PC-3 (cell line): ENCODE results near the gene NR2E1. TPM values are rescaled to one million over a fixed set of nuclear protein-coding genes. Genes with fewer than 3 reads are reported as not detected.

Experiments
- ATAC-seq: fragments of 200-7000 bp; cut with Tn5 transposase; 2 replicates; pipeline ENCODE4 v1.9.1; 2020; ENCODE audit warnings: mild to moderate bottlenecking, moderate library complexity
- BruUV-seq: library from RNA; stranded (reverse); fragments of 400-500 nt; replicated peaks from 2 replicates; lab custom pipeline; 2021; lab: Mats Ljungman, UMichigan
- CTCF ChIA-PET: fragments of 300-600 bp; sonication (Branson Sonifier 250); formaldehyde crosslinking; loops from one replicate; lab custom pipeline; 2022; ENCODE audit warnings: antibody characterized with exemption; lab: Charles Lee
- POLR2A ChIA-PET: fragments of 300-600 bp; sonication (Branson Sonifier 250); formaldehyde crosslinking; loops from one replicate; lab custom pipeline; 2022; ENCODE audit warnings: antibody characterized with exemption; ENCODE audit not compliant: unreplicated experiment; lab: Charles Lee
- DNase-seq: peaks from one replicate; pipeline ENCODE4 v3.0.0-alpha.2; 2015
- H2AFZ ChIP-seq: fragments of 300-600 bp; sonication (generic); 2 replicates; pipeline ENCODE4 v1.6.0; 2016; ENCODE audit warnings: antibody characterized with exemption, low read length
- H3F3A ChIP-seq: fragments of 300-600 bp; sonication (generic); one replicate; pipeline ENCODE4 v1.6.0; 2017; ENCODE audit warnings: antibody characterized with exemption, low read length, control low read depth, mild to moderate bottlenecking; ENCODE audit not compliant: unreplicated experiment
- H3K27ac ChIP-seq: fragments of 300-600 bp; sonication (generic); 2 replicates; pipeline ENCODE4 v1.5.1; 2016; ENCODE audit warnings: mild to moderate bottlenecking, low read length
- H3K27me3 ChIP-seq: fragments of 300-600 bp; sonication (generic); 2 replicates; pipeline ENCODE4 v1.6.1; 2016; ENCODE audit warnings: low read length, mixed read lengths
- H3K36me3 ChIP-seq: fragments of 300-600 bp; sonication (generic); 2 replicates; pipeline ENCODE4 v1.6.1; 2016; ENCODE audit warnings: low read depth, mixed run types, low read length, mixed read lengths
- H3K4me1 ChIP-seq: fragments of 300-600 bp; sonication (generic); 2 replicates; pipeline ENCODE4 v1.5.1; 2016; ENCODE audit warnings: low read length; ENCODE audit not compliant: insufficient read depth
- H3K4me2 ChIP-seq: fragments of 300-600 bp; sonication (generic); 2 replicates; pipeline ENCODE4 v1.6.0; 2016; ENCODE audit warnings: low read length
- H3K4me3 ChIP-seq: fragments of 300-600 bp; sonication (generic); 2 replicates; pipeline ENCODE4 v1.5.1; 2016; ENCODE audit warnings: mild to moderate bottlenecking, low read length, mixed read lengths
- H3K79me2 ChIP-seq: fragments of 300-600 bp; sonication (generic); 2 replicates; pipeline ENCODE4 v1.6.1; 2017; ENCODE audit warnings: low read length, mixed read lengths
- H3K9ac ChIP-seq: fragments of 300-600 bp; sonication (generic); 2 replicates; pipeline ENCODE4 v1.6.0; 2016; ENCODE audit warnings: mild to moderate bottlenecking, low read length
- H3K9me2 ChIP-seq: fragments of 300-600 bp; sonication (generic); replicated peaks from 2 replicates; pipeline ENCODE4 v1.6.1; 2016; ENCODE audit warnings: mixed run types, low read length, mixed read lengths
- H3K9me3 ChIP-seq: fragments of 300-600 bp; sonication (generic); 2 replicates; pipeline ENCODE4 v1.6.1; 2016; ENCODE audit warnings: low read length, mixed read lengths
- H4K20me1 ChIP-seq: fragments of 300-600 bp; sonication (generic); 2 replicates; pipeline ENCODE4 v1.6.1; 2016; ENCODE audit warnings: low read length, mixed read lengths
- EZH2 ChIP-seq: fragments of 300-600 bp; sonication (generic); IDR thresholded peaks from one replicate; pipeline ENCODE4 v1.6.1; 2017; ENCODE audit warnings: antibody characterized with exemption, mild to moderate bottlenecking, low read length; ENCODE audit not compliant: unreplicated experiment
- EZH2phosphoT487 ChIP-seq: fragments of 300-600 bp; sonication (generic); IDR thresholded peaks from 2 replicates; pipeline ENCODE4 v1.6.1; 2018; ENCODE audit warnings: mild to moderate bottlenecking, antibody characterized with exemption, low read length, borderline replicate concordance
- intact Hi-C: fragments of 100-400 bp; cut with micrococcal nuclease; formaldehyde crosslinking; loops from 2 replicates; pipeline ENCODE4 v1.9.0; 2023
- total RNA-seq: library from RNA; depleted of rRNA; stranded (reverse); fragments of >200 nt; gene quantifications from 2 replicates; pipeline ENCODE4 v1.2.3, GENCODE V29; 2014
- TF ChIP-seq, protein P1 (sequence below): fragments of 300-600 bp; sonication (generic); conservative IDR thresholded peaks from 2 replicates; pipeline ENCODE4 v1.5.1; 2017; ENCODE audit warnings: antibody characterized with exemption, low read depth, mild to moderate bottlenecking, low read length

NR2E1 gene
- total RNA-seq, 1 experiment from 2014 or later: 0.07 TPM

- Histone ChIP-seq H3K9me3 (no peaks in the 10 kb centered on the region), H3K27me3 (no peaks in the 10 kb centered on the region), H3F3A (no peaks in the 10 kb centered on the region), H3K4me1 (no peaks in the 10 kb centered on the region), H3K9me2 (no peaks in the 10 kb centered on the region), H4K20me1 (no peaks in the 10 kb centered on the region), H3K9ac (no peak overlapping the region), H3K79me2 (peaks cover 7% of the 10 kb centered on the region; the same call in 1 of the 2 replicates), H3K36me3 (peaks cover 8% of the 10 kb centered on the region), H3K27ac (no peak overlapping the region), H2AFZ (no peak overlapping the region), H3K4me3 (no peak overlapping the region), H3K4me2 (no peak overlapping the region)
- DNase-seq (no peak), ATAC-seq (no peak)
- no TSS peak for BruUV-seq
- CTCF ChIA-PET: no interaction called here
- POLR2A ChIA-PET: no interaction called here
- intact Hi-C loops: loop anchor here (10.0 kb wide), 1 partner anchor 107 kb away; no protein-coding TSS in a partner anchor
- TF ChIP-seq, protein P1, sequence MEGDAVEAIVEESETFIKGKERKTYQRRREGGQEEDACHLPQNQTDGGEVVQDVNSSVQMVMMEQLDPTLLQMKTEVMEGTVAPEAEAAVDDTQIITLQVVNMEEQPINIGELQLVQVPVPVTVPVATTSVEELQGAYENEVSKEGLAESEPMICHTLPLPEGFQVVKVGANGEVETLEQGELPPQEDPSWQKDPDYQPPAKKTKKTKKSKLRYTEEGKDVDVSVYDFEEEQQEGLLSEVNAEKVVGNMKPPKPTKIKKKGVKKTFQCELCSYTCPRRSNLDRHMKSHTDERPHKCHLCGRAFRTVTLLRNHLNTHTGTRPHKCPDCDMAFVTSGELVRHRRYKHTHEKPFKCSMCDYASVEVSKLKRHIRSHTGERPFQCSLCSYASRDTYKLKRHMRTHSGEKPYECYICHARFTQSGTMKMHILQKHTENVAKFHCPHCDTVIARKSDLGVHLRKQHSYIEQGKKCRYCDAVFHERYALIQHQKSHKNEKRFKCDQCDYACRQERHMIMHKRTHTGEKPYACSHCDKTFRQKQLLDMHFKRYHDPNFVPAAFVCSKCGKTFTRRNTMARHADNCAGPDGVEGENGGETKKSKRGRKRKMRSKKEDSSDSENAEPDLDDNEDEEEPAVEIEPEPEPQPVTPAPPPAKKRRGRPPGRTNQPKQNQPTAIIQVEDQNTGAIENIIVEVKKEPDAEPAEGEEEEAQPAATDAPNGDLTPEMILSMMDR: no peak
- TF ChIP-seq EZH2: no peak
- no peak for TF ChIP-seq EZH2phosphoT487
Measured at GRCh38 chr6:108222064-108222463, 56.2 kb downstream of the NR2E1 start.

DNA sequence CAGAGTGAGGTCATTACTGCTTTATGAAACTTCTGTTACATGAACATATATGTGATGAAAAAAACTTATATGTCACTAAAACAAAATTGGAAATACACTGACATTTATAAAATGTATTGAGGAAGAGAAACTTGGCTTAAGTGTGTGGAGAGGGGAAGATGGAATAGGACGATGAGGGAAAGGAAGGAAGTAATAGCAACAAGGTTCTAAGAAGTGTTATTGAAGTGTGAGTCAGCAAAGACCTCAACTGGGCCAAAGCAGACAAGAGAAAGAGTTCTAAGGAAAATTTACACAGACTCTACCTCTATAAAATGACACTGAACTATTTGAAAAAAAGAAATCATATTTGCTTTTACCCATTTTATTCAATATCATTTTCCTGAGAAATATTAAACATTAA lies 56.7 kb downstream of the NR2E1 start:
- peaks cover 7% of the 10 kb centered on the region; the same call in 1 of the 2 replicates for H3K79me2 ChIP-seq
- H3K4me1 ChIP-seq: no peaks in the 10 kb centered on the region
- ChIA-PET CTCF (no interaction called here), POLR2A (no interaction called here)
- H3K9me2 ChIP-seq: no peaks in the 10 kb centered on the region
- H3K27ac ChIP-seq: no peak overlapping the region
- H3K27me3 ChIP-seq: no peaks in the 10 kb centered on the region
- DNase-seq (no peak), ATAC-seq (peak; percentile 71)
- H3K4me2 ChIP-seq: no peak overlapping the region
- no TSS peak for BruUV-seq
- H3K9ac ChIP-seq: no peak overlapping the region
- no peak overlapping the region for H3K4me3 ChIP-seq
- TF ChIP-seq EZH2: no peak
- TF ChIP-seq, protein P1: no peak
- no peak for TF ChIP-seq EZH2phosphoT487
- no peaks in the 10 kb centered on the region for H4K20me1 ChIP-seq
- no peaks in the 10 kb centered on the region for H3K9me3 ChIP-seq
- H3F3A ChIP-seq: no peaks in the 10 kb centered on the region
- H2AFZ ChIP-seq: no peak overlapping the region
- intact Hi-C loops: loop anchor here (10.0 kb wide), 1 partner anchor 108 kb away; no protein-coding TSS in a partner anchor
- peaks cover 8% of the 10 kb centered on the region for H3K36me3 ChIP-seq

GRCh38 chr6:108227290-108227689 lies 61.5 kb downstream of the NR2E1 start:
- Histone ChIP-seq H3K9ac (no peak overlapping the region), H3K4me1 (no peaks in the 10 kb centered on the region), H3K9me2 (no peaks in the 10 kb centered on the region), H2AFZ (no peak overlapping the region), H3K36me3 (no peaks in the 10 kb centered on the region), H3K27me3 (no peaks in the 10 kb centered on the region), H3F3A (no peaks in the 10 kb centered on the region), H3K27ac (no peak overlapping the region), H3K4me2 (no peak overlapping the region), H3K9me3 (no peaks in the 10 kb centered on the region), H3K4me3 (no peak overlapping the region), H3K79me2 (peaks cover 26% of the 10 kb centered on the region; the same call in 1 of the 2 replicates), H4K20me1 (no peaks in the 10 kb centered on the region)
- no peak for DNase-seq
- ATAC-seq: no peak
- CTCF ChIA-PET: no interaction called here
- no TSS peak for BruUV-seq
- POLR2A ChIA-PET: no interaction called here
- TF ChIP-seq EZH2 (no peak), EZH2phosphoT487 (no peak)
- TF ChIP-seq, protein P1: no peak
- intact Hi-C loops: loop anchor here (10.0 kb wide), 1 partner anchor 112 kb away; no protein-coding TSS in a partner anchor
